HG02870 (cell line): ENCODE data around the gene LHFPL6.
A peak's percentile ranks its signal among the peaks of the same experiment; 100 is the strongest.

Experiments
- ATAC-seq: cut with Tn5 transposase; IDR thresholded peaks from one replicate; pipeline ENCODE4 v1.9.1; 2021; ENCODE audit warnings: mild to moderate bottlenecking, moderate library complexity; ENCODE audit not compliant: unreplicated experiment

LHFPL6 gene

DNA sequence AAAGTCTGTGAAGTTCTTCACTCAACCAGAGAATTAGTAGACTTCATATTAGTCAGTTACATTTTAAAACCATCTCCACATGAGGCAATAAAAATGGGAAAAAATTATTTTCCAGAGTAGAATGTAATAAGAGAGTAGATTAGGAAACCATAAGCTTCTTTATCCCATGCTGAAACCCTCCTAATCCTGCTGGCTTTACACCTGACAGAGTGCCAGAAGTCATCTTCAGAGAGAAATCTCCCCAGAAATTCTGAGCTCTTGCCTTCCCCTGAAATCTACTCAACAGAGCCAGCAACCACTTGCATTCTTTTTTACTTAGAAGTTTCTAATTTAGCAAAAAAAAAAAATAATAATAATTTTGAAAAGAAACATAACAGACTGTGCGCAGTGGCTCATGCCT is 284.8 kb downstream of the LHFPL6 start:
- no peak for ATAC-seq

DNA sequence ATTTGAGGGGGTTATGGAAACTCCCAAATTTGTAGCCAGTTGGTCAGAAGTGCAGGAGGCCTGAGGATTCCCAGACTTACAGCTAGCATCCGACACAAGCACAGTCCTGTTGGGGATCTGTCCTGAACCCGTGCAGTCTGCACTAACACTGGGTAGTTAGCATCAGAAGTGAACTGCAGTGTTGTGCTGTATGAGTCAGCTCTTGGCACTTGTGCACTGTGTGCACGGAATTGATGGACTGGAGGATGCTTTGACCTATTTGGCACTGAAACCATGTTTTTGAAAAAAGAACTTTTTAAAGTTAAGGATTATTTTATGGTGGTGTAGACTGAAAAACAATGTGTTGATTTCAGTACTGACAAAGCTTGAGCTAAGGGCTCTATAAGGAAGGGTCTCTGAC is 285.7 kb downstream of the LHFPL6 start:
- ATAC-seq: no peak

GRCh38 chr13:39315796-39316195 is 287.2 kb downstream of the LHFPL6 start:
- ATAC-seq: no peak

GRCh38 chr13:39313721-39314120 is 289.3 kb downstream of the LHFPL6 start:
- no peak for ATAC-seq

GRCh38 chr13:39312596-39312995 is 290.4 kb downstream of the LHFPL6 start:
- ATAC-seq: no peak

GRCh38 chr13:39311619-39312018 is 291.4 kb downstream of the LHFPL6 start:
- ATAC-seq: no peak

- no peak for ATAC-seq
These were observed 292.0 kb downstream of the LHFPL6 start for GRCh38 chr13:39310961-39311360.

- ATAC-seq: peak; percentile 97
These were observed 296.1 kb downstream of the LHFPL6 start for GRCh38 chr13:39306639-39307589.

DNA sequence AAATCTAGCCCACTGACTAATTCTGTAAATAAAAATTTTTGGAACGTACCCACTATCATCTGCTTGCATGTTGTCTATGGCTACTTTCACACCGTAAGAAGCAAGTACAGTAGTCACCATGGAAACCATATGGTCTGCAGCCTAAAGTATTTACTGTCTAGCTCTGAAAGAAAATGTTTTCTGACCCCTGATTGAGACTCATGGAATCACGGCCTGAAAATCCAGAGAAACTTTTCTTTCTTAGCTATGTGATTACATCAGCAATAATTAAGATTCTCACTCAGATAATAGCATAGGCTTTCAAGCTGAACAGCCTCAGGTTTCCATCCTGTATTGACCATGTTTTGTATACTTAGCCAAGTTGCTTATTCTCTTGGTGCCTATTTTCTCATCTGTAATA is 300.2 kb downstream of the LHFPL6 start:
- ATAC-seq: no peak

DNA sequence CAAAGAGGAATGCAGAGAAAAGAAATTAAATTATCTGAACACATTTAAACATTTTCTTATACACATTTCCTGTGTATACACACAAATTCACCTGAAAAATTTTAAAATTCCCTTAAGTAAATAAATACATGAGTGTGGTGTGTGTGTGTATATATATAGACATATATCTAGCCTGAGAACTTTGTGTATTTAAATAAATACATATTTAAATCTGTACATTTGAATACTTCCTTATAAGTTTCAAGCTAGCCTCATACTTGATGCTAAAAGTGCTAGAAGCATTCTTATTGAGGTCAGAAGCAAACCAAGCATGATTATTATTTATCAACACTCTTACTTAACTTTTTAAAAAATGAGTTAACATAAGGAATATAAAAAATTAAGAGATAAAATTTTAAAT is 304.0 kb downstream of the LHFPL6 start:
- ATAC-seq: no peak

DNA sequence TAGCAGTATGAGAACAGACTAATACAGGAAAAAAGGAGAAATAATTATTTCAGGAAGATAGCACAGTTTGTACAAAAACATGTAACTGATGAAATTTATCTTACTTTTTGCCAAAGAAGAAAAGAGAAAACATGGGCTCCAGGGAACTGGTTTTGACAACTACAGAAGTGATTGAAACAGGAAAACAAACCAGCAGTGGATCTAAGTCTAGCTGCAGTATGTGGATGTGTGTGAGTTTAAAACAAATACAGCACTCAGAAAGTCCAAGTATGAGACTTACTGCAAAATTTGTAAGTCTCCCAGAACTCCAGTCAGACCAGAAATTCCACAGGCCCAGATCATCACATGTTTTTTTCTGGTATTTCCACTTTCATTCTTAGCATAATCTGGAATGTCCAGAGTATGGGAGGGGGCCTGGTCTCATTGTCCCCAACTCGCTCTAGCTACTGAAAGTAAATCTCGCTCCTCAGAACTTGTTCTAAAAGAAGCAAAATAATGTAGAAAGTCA is 305.3 kb downstream of the LHFPL6 start:
- no peak for ATAC-seq

GRCh38 chr13:39297023-39297422 is 306.0 kb downstream of the LHFPL6 start:
- no peak for ATAC-seq

- no peak for ATAC-seq
These were observed 306.8 kb downstream of the LHFPL6 start for GRCh38 chr13:39296193-39296592.
